Mononuclear cell (primary cell): Measurements from ENCODE around the gene RPP21. TPM values are rescaled to one million over a fixed set of nuclear protein-coding genes. Genes with fewer than 3 reads are reported as not detected.

Experiments
- H3K27me3 ChIP-seq: 2 replicates; pipeline ENCODE4 v1.6.0; 2011; ENCODE audit warnings: low read length, control low read depth; ENCODE audit not compliant: insufficient read depth
- H3K4me1 ChIP-seq: 2 replicates; pipeline ENCODE4 v1.5.1; 2011; ENCODE audit warnings: mild to moderate bottlenecking, low read length, control low read depth; ENCODE audit not compliant: insufficient read depth
- H3K4me3 ChIP-seq: 2 replicates; pipeline ENCODE4 v1.5.1; 2011; ENCODE audit warnings: mild to moderate bottlenecking, low read length, moderate library complexity
- H3K9me3 ChIP-seq: 2 replicates; pipeline ENCODE4 v1.5.1; 2011; ENCODE audit warnings: low read depth, mild to moderate bottlenecking, control low read depth, low read length
- total RNA-seq: library from RNA; depleted of rRNA; stranded (reverse); fragments of >200 nt; gene quantifications from one replicate; pipeline ENCODE4 v1.2.3, GENCODE V29; 2012

The RPP21 gene
- total RNA-seq, 1 donor: 16.0 TPM

DNA sequence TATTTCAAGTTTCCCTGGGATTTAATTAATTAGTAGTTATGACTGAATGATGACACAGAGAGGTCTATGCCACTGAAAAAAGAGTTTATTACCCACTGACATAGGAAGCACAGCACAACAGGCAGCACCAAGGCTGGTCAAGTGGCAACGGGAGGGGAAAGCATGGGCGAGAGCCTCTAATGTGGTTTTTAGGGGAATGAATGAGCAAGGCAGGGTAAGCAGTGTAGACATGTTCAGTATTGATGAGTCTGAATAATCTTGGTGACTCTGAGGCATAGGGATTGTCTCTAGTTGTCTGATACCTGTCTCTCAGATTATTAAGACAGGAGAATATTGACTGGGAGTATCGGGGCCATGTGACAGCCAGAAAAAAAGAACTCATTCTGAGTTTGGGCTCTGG is 46.3 kb downstream of the RPP21 start:
- Histone ChIP-seq H3K9me3 (no peaks in the 10 kb centered on the region), H3K4me1 (no peaks in the 10 kb centered on the region), H3K27me3 (peaks cover 84% of the 10 kb centered on the region), H3K4me3 (no peak overlapping the region)

DNA sequence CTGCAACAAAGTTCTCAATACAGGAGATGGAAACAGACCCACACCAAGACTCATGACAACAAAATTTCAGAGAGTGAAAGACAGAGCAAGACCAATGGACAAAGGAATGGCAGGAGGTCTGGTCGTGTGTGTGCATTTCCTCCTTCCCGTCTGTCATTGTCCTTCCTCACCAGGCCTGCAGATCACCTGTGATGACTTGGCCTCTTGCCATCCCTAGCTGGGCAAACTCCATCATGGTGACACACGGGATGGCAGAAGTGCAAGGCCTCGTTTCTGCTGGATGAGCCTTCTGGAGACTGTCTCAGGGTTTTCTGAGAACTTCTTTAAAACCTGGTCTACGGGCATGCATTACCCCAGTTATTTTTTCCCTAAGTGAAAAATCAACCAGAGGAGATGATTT is 49.2 kb downstream of the RPP21 start:
- Histone ChIP-seq H3K9me3 (no peaks in the 10 kb centered on the region), H3K27me3 (peaks cover 73% of the 10 kb centered on the region)

More for the DNA sequence above, 49.2 kb downstream of the RPP21 start:
- H3K4me3 ChIP-seq: no peak overlapping the region
- H3K4me1 ChIP-seq: peaks cover 6% of the 10 kb centered on the region

Other genes with a start within 250 kb of the RPP21 start
- gene TRIM31, start 232.1 kb upstream of the RPP21 start, total RNA-seq: 0.10 TPM
- 1.4 TPM for gene TRIM40, start 209.0 kb upstream of the RPP21 start, total RNA-seq
- 0.21 TPM for gene TRIM10, start 183.9 kb upstream of the RPP21 start, total RNA-seq
- not detected for gene TRIM15, start 181.6 kb upstream of the RPP21 start, total RNA-seq
- gene TRIM26, start 131.8 kb upstream of the RPP21 start, total RNA-seq: 28.8 TPM
- 21.5 TPM for gene TRIM39, start 18.2 kb upstream of the RPP21 start, total RNA-seq
- 1,812 TPM for gene HLA-E, start 144.4 kb downstream of the RPP21 start, total RNA-seq
- 40.8 TPM for gene GNL1, start 211.3 kb downstream of the RPP21 start, total RNA-seq
- gene PRR3, start 212.1 kb downstream of the RPP21 start, total RNA-seq: 6.8 TPM
- gene ABCF1, start 226.3 kb downstream of the RPP21 start, total RNA-seq: 30.5 TPM